ENCODE data around the gene LHX3.

The LHX3 gene

DNA sequence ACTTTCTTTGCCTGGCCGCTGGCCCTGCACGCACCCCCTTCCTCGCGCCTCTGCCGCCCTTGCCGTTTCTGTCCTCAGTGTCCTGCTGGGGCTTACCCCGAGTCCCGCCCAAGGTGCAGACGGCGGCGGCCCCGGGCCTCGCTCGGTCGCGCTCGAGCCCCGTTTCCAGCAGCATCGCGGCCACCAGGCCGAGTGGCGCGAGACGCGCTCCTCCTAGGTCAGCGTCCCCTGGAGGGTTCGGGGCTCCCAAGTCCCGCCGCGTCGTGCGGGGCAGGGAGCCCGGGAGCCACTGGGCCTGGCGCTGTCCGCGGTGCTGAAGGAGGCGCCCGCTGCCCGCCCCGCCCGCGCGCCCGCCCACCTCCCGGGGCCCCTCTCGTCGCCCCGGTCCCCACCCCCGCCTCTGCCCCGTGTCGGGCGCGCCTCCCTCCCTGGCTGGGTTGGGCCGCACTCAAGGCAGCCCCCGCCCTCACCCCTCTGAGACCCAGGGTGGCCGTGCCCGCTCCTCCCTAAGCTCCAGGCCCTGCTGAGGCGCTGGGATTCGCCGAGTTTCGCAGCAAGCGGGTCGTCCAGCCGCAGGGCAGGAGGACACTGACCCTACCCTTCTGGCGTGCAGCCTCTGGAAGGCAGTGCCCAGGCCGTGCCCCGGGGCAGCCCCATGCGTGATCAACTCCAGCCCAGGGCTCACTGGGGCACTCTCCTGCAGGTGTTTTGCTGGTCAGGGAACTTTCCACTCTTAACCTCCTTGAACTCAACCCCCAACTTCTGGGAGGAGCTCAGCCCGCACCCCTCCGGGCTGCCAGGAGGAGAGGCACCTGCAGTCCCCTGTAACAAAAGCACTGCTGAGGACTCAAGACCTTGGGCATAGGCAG lies at the start of gene LHX3:
Gene LHX3, minus strand, starts transcription at position 291 of the 869 bp plus-strand sequence. Its CDS starts 116 bp downstream, at position 175.
- in situ Hi-C loops (cut with HindIII; ENCODE audit: low sequenced_read_pairs), result no loop called here

DNA sequence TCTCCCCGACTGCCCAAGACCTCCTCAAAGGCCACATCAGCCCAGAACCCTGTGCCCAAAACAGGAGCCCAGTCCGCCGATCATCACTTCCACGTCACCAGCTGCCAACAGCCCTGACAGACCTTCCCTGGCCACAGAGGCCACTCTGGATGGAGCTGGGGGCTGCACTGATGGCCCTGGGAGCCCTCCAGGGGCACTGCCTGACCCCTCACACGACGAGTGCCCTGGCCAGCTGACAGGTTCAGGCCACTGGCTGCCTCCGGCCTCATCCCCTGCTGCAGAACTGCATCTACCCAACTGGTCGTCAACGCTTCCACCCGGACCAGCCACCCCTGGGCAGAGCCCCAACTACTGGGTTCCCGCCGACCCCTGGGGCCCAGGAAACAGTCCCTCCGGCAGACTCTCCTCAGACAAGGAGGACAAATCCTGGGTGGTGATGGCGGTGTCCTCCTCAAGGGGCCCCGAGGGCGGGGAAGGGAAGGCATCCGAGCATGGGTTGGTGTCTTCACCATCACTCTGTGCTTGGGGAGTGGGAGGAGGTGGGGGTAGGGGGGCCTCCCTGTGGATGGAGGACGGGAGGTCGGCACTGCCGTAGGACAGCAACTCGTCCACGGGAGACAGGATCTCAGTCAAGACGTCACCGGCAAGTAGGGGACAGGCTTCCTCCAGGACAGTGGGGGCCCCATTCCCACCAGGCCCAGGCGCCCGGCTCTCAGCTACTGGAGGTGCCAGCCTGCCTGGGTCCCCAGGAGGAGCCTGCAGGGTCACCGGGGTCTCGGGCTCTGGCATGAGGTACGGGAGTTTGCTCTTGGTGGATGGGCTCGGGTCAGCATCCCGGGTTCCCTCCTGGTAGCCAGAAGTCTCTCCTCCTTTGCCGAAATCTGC lies 48.6 kb upstream of the LHX3 start:
- in situ Hi-C loops (cut with HindIII; ENCODE audit: low sequenced_read_pairs), result no loop called here

DNA sequence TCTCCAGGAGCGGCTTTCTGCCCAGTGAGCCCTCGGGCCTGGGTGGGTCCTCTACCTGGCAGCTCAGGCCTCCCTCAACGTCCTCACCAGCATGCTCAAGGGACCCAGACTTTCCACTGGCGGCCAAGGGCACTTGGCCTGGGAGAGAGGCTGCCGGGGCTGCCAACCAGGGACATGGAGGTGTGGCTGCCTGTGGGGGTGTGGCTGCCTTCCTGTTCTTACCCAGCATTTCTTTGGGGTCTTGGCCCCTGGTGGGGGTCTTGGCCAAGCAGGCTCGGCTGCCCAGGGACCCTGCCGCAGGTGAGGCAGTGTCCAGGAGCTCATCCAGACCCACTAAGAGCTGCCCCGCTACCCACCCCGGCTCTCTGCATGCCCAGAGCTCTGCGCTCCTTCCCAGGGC lies 47.9 kb upstream of the LHX3 start:
- in situ Hi-C loops (cut with HindIII; ENCODE audit: low sequenced_read_pairs), result no loop called here

DNA sequence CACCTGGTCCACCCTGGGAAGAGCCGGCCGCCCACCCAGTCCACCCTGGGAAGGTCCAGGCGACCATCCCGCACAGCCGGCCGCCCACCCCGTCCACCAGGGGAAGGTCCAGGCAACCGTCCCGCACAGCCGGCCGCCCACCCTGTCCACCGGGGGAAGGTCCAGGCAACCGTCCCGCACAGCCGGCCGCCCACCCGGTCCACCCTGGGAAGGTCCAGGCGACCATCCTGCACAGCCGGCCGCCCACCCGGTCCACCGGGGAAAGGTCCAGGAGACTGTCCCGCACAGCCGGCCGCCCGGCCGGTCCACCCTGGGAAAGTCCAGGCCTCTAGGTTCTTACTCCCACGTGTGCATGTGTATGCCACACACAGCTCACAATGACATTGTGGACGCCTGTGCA lies 47.4 kb upstream of the LHX3 start:
- in situ Hi-C loops (cut with HindIII; ENCODE audit: low sequenced_read_pairs), result no loop called here

DNA sequence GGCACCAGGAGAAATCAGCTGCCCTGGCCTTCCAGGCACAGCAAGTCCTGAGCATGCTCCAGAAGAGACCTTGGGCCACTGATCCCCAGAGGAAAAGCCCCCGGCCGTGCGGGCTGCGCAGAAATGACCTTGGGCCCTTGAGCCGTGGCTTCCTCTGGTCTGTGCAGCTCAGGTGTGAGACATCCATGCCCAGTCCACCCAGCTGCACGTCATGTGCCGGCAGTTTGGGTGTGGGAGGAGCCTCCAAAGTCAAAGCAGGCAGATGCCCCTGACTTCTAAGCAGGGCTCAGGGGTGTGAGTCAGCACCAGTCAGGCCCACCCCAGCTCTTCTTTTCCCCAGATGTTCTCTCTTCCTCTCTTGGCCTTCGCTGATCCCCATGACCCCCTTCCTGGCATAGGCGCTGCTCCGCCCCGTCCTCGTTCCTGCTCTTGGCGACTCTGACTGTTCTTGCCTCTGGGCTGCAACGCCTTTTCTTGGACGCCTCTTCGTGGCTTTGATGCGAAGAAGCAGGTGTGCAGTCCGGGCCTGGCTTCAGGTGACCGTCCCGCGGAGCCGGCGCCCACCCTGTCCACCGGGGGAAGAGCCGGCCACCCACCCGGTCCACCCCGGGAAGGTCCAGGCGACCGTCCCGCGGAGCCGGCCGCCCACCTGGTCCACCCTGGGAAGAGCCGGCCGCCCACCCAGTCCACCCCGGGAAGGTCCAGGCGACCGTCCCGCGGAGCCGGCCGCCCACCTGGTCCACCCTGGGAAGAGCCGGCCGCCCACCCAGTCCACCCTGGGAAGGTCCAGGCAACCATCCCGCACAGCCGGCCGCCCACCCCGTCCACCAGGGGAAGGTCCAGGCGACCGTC lies 46.6 kb upstream of the LHX3 start:
- in situ Hi-C loops (cut with HindIII; ENCODE audit: low sequenced_read_pairs), result no loop called here

DNA sequence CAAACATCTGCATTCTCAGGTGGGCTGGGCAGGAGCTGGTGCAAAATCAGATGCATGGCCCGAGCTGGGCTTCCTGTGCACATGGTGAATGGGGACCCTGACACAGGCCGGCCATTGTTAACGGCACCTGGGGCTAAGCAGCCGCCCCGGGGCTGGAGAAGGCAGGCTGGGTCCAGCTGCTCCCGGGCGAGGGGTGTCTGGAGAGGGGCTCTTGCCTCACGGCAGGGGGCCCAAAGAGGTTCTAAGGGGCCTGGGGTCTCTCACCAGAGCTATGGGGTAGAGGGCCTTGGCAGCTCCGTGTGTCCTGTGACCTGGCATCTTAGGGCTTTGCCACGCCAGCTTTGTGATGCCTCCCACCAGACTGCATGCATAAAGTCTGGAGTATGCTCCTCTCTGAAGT lies 45.7 kb upstream of the LHX3 start:
- in situ Hi-C loops (cut with HindIII; ENCODE audit: low sequenced_read_pairs), result no loop called here

DNA sequence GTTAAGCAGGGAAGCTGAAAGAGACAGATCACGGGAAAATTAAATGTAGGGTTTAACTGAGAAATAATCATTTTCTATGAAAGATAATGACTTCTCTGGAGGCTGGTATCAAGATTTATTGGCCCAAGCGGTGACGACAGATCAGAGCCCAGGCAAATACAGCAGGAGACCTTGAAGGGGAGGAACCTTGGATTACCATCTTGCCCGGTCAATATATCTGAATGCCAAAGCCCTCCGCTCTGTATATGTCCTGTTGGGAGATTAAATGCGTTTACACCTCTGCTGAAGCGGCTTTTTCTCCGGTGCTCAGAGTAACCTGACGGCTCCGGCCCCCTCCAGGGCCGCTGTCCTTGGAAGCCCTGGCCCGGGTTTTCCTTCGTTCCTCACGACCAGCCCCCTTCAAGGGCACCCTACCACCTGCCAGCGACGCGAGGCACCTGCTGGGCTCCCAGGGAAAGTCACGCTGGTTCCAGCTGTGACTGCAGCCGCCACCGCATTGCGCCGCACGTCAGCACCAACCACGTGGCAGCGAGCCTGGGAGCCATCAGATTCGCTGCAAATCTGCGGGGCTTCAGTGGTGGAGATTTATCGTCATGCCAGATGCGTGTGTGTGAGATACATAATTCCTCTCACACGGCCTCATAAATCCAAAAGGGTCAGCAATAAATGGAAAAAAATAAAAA lies 45.1 kb upstream of the LHX3 start:
- in situ Hi-C loops (cut with HindIII; ENCODE audit: low sequenced_read_pairs), result no loop called here

DNA sequence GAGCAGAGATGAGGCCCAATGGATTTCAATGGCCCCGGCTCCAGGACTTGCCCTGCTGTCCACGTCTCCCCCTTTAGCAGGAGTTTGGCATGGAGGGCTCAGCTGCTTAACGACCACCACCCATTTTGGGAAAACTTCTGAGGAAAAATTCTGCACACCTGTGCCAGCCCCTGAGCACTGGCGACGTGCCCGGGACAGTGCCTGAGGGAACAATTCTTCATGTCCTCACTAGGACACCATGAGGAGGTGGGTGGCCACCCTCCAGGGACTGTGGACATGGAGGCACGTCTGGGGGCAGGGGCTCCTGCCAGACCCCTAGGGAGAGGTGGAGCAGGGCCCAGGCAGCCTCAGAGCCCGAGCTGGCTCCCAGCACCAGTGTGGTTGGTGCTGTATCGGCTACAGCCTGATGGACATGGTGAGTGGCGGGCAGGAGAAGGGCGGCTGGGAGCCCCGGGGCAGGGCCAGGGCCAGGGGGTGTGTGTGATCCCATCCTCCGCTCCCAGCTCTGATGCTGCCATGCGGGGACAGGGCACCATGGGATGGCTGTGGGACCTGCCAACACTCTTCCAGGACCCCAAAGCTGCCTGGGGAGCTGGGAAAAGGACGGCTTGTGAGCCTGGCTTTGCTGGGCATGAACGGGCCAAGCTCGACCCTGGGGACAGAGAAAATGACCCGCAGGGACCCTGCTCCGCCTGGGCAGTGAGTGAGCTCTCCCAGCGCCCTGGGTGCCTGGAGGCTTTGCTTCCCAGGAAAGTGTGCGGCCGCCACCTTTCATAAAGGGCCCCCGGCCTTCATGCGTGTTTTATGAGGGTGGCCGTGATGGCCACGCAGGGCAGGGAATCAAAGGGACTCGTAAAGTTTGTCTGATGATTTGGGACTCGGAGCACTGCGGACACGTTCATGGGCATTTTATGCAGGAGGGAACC lies 44.3 kb upstream of the LHX3 start:
- in situ Hi-C loops (cut with HindIII; ENCODE audit: low sequenced_read_pairs), result no loop called here

DNA sequence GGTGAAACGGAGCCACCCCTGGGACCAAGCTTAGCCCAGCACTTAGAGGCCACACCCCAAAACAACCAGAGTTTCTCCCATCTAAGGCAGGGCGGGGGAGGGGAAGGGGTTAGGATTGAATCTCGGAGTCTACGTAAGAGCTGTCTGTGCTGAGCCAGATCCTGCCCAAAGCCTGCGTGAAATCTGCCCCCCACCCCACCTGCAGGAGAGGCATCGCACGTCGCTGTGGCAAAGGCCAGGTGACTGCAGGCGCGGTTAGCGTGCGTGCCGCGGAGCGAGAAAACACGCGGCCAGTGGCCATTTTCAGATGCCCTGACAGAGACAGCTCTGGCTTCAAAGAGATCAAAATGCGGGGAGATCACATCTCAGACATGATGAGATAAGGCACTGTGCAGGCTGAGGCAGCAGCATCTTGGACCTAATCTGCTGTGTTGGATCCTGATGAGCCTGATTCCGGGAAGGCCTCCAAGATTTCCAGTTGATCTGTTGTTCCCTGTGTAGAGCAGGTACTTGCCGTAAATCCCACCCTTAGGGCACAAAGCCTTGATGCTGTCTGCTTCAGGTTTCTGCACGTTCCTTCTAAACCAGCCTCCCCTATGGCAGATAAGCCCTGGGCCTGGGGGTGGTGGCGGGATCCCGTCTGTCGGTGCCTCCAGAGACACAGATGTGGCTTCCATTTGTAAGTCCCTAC lies 43.2 kb upstream of the LHX3 start:
- in situ Hi-C loops (cut with HindIII; ENCODE audit: low sequenced_read_pairs), result no loop called here

DNA sequence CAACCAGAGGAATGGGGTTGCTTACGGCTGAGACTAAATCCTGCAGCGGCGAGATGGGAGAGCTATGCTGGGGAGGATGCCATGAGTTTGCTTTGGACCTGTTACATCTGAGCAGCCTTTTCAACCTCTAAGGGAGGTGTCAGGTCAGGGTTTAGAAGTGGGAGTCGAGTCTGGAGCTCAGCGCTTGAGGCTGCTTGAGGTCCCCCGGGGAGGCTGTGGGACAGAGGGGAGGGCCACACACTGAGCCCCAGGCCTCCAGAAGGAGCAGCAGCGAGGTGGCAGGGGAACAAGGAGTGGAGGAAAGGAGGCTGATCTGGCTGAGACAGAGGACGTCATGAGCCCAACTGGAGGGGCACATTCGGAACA lies 42.6 kb upstream of the LHX3 start:
- in situ Hi-C loops (cut with HindIII; ENCODE audit: low sequenced_read_pairs), result no loop called here

DNA sequence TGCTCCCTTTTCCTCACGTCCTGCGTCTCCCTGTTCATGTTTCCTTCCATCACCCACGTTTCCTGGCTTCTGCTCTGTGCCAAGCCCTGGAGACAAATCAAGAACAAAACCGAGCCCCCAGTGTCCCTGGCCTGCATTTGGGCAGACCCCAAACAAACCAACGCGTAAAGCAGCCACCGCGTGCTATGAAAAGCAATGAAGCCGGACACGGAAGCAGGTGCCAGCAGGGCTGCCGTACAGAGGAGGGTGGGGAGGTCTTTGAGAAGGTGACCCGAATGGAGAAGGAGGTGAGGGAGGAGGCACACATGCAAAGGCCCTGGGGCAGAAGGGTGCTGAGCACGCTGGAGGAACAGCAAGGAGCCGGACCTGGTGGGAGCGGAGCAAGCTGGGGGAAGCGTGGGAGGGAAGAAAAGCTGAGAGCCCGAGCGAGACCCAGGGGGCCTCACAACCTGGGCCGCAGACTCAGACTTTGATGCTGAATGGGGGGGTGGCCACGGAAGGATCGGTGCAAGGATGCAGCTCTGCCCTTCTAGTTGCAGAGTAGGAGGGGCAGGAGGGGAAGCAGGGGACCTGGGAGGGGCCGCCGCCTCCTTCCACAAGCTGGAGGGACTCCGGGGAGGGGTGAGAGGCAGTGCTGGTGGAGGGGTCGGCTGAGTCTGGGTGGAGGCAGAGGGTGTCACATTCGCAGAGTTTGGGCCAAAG lies 42.1 kb upstream of the LHX3 start:
- in situ Hi-C loops (cut with HindIII; ENCODE audit: low sequenced_read_pairs), result no loop called here

DNA sequence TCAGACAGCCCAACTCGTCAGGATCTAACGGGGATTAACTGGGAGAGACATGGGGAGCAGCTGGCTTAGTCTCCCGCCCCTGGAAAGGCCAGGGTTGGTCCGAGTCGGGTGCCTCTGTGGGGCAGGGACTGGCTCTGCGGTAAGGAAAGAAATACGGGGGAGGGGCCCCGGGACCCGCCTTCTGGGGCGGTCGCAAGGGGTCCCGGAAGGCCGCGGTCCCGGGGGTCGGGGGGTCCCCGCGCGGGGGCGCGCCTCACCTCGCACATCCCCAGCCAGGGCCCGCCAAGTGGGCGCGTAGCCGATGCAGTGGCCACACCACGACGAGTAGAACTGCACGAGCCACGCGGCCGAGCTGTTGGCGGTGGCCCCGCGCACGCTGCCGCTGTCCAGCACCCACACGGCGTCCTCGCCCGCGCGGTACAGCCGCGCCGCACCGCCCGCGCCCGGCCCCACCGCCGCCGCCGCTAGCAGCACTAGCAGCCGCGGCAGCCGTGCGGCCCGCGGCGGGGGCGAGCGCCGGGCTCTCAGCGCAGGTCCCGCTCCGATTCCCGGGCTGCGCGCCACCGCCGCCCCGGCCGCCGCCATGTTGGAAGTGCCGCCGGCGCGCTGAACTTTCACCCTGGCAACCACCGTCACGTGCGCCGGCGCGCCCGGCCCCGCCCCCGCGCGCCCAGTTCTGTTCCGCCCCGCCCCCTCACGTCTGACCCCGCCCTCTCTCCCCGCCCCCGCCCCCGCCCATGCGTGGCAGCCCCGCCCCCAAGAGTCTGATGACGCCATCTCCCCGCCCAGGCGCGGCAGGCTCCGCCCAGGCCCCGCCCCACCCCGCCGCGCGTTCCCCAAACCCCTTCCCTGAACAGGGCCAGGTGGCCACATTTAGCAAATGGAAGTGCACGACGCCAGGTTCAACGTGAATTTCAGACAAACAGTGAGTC lies 40.6 kb upstream of the LHX3 start, which contains the start of gene QSOX2:
Gene QSOX2, minus strand, starts transcription at position 594 of the 932 bp plus-strand sequence. Its CDS starts 9 bp downstream, at position 585.
- in situ Hi-C loops (cut with HindIII; ENCODE audit: low sequenced_read_pairs), result no loop called here

DNA sequence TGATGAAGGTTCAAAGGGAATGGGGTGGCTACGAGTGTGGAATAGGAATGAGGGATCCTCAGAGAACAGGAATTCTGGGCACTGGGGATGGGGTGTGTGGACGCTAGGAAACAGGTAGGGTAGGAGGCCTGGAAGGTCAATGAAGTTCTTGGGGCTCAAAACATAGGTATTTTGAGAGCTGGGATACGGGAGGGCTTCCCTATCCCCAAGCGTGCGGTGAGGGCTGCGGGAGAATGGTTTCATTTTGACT lies 40.0 kb upstream of the LHX3 start:
- in situ Hi-C loops (cut with HindIII; ENCODE audit: low sequenced_read_pairs), result no loop called here

DNA sequence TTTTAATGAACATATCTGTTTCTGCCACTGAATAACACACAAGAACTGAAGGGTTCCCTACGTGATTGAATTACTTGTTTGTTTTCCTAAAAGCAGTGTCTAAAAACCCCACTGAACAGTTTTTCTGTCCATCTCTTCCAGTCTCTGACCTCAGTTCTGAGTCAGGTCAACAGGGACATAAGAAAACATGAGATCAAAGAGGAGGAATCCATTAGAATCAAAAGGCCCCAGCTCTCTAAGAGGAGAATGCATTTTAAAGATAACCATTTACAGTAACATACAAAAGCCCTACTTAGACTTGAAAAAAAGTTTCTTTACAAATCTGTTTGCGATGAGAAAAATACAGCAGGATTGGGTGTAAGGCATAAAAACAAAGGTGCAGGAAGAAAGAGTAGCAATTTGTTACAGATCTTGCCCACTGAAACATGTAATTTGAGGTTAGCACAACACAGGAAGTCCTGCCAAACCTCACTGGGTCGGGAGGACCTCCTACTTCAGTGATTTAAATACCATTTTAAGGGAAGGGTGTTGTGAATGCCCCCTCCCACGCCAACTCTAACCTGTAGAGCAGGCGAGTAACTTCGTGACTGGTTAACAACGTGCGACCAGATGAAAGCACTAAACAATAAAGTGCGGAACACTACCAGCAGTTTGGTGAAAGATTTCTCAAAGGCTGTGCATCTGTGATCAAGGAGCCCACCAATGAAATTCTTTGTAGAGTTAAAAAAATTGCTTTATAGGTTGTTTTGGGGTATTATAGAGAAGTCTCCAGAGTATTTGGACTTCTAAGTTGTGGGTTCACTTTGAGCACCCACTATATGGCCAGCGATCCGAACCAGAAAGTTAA lies 39.4 kb upstream of the LHX3 start:
- in situ Hi-C loops (cut with HindIII; ENCODE audit: low sequenced_read_pairs), result no loop called here

DNA sequence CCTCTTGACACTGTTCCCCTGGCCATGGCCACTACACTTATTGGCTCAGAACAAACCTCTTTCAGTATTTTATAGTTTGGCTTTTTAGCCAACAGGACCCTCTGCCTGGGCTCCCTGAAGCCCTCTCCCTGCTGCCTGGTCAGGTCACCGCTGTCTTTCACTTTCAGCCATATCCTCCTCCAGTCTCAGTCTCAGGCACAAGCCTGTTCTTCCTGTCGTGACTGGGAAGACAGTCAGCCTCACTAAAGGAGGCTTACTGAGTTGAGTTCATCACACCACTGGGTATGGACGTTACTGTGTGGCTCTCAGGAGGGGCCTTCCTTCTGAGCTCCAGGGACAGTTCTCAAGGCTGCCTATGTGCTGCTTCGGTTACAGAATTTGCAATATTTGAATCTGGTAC lies 38.7 kb upstream of the LHX3 start:
- in situ Hi-C loops (cut with HindIII; ENCODE audit: low sequenced_read_pairs), result no loop called here

DNA sequence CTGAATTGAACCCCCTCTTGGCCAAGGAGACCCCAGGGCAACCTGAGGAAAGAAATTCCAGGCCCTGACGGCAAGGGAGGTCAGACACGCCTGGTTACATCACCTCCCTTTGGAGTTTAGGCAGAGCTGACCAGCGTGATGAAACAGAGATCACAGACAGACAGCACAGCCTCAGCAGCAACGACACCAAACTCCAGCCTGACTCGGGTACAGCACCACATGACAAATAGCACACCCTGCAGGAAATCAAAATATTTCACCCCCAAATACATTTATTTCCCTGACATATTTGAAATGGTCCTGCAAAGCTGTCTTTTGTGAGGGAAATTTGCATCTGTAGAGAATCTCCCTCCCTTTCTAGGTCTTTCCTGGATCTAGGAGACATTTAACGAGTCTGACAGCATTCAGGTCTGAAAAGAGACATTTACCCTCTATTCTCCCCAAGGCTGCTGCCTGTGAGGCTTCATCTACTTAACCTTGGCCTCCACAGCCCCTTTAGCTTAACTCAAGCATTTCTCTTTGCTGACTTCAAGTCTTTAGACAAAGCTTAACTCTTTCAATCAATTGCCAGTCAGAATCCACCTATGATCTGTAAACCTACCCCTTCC lies 38.1 kb upstream of the LHX3 start:
- in situ Hi-C loops (cut with HindIII; ENCODE audit: low sequenced_read_pairs), result no loop called here

Data from DLD1 (cell line).